GM19455 (cell line): ENCODE measurements around the gene PEX10.
A peak's percentile ranks its signal among the peaks of the same experiment; 100 is the strongest.

Experiments used
- ATAC-seq: cut with Tn5 transposase; IDR thresholded peaks from one replicate; pipeline ENCODE4 v1.9.1; 2021; ENCODE audit not compliant: unreplicated experiment

Gene PEX10

GRCh38 chr1:2426540-2426939 lies 14.2 kb upstream of the PEX10 start:
- no peak for ATAC-seq

- ATAC-seq: no peak
These were observed 13.5 kb upstream of the PEX10 start for GRCh38 chr1:2425892-2426291.

GRCh38 chr1:2422523-2422922 lies 10.2 kb upstream of the PEX10 start:
- ATAC-seq: no peak

GRCh38 chr1:2419416-2419815 lies 7.1 kb upstream of the PEX10 start:
- no peak for ATAC-seq

GRCh38 chr1:2418791-2419320 lies 6.5 kb upstream of the PEX10 start:
- no peak for ATAC-seq

GRCh38 chr1:2417833-2418225 lies 5.5 kb upstream of the PEX10 start:
- ATAC-seq: no peak

GRCh38 chr1:2417083-2417832 lies 4.9 kb upstream of the PEX10 start:
- ATAC-seq: no peak

GRCh38 chr1:2416403-2416802 lies 4.0 kb upstream of the PEX10 start:
- ATAC-seq: no peak

GRCh38 chr1:2415801-2416208 lies 3.4 kb upstream of the PEX10 start:
- ATAC-seq: no peak

GRCh38 chr1:2415337-2415736 lies 3.0 kb upstream of the PEX10 start:
- ATAC-seq: no peak

- no peak for ATAC-seq
These were observed 2.1 kb upstream of the PEX10 start for GRCh38 chr1:2414297-2414958.

- ATAC-seq: no peak
These were observed 1.3 kb upstream of the PEX10 start for GRCh38 chr1:2413495-2414296.

GRCh38 chr1:2412773-2413494 lies 570 bp upstream of the PEX10 start:
- peak; percentile 32 for ATAC-seq

- peak; percentile 29 for ATAC-seq
These were observed 466 bp downstream of the PEX10 start for GRCh38 chr1:2411801-2412394.

- ATAC-seq: no peak
These were observed 2.6 kb downstream of the PEX10 start for GRCh38 chr1:2409745-2410144.

- ATAC-seq: no peak
These were observed 3.5 kb downstream of the PEX10 start for GRCh38 chr1:2408859-2409276.

- ATAC-seq: no peak
These were observed 3.9 kb downstream of the PEX10 start for GRCh38 chr1:2408456-2408855.

GRCh38 chr1:2407991-2408275 lies 4.4 kb downstream of the PEX10 start:
- no peak for ATAC-seq

- no peak for ATAC-seq
These were observed 5.0 kb downstream of the PEX10 start for GRCh38 chr1:2407166-2407990.
